Measurements from ENCODE around the gene CLCN1. TPM values are rescaled to one million over a fixed set of nuclear protein-coding genes. Genes with fewer than 3 reads are reported as not detected.

CLCN1 gene
- total RNA-seq, 1 experiment from 2014 or later: not detected

- DNase-seq (ENCODE audit: low spot score): no peak
Measured at GRCh38 chr7:143396625-143397556, 81.0 kb downstream of the CLCN1 start.

GRCh38 chr7:143397710-143398530, 82.0 kb downstream of the CLCN1 start:
- no peak for DNase-seq (ENCODE audit: low spot score)

GRCh38 chr7:143398616-143399015, 82.7 kb downstream of the CLCN1 start:
- DNase-seq (ENCODE audit: low spot score): no peak

- no peak for DNase-seq (ENCODE audit: low spot score)
Measured at GRCh38 chr7:143399151-143399550, 83.2 kb downstream of the CLCN1 start.

GRCh38 chr7:143399642-143400041, 83.7 kb downstream of the CLCN1 start:
- DNase-seq (ENCODE audit: low spot score): no peak

GRCh38 chr7:143401265-143401664, 85.4 kb downstream of the CLCN1 start:
- no peak for DNase-seq (ENCODE audit: low spot score)

Other genes starting within 250 kb of the CLCN1 start
- gene PIP, start 184.0 kb upstream of the CLCN1 start, total RNA-seq (2014; rRNA removed; shearing (Covaris generic)): not detected in 2 replicates
- not detected in 2 replicates for gene TAS2R39, start 132.7 kb upstream of the CLCN1 start, total RNA-seq (2014; rRNA removed; shearing (Covaris generic))
- not detected in 2 replicates for gene TAS2R40, start 94.1 kb upstream of the CLCN1 start, total RNA-seq (2014; rRNA removed; shearing (Covaris generic))
- 93.3 and 106 TPM in 2 replicates for gene GSTK1, start 52.7 kb upstream of the CLCN1 start, total RNA-seq (2014; rRNA removed; shearing (Covaris generic))
- 3.0 and 6.2 TPM in 2 replicates for gene TMEM139, start 31.2 kb upstream of the CLCN1 start, total RNA-seq (2014; rRNA removed; shearing (Covaris generic))
- 14.6 and 34.4 TPM in 2 replicates for gene CASP2, start 27.8 kb upstream of the CLCN1 start, total RNA-seq (2014; rRNA removed; shearing (Covaris generic))
- gene FAM131B, start 46.6 kb downstream of the CLCN1 start, total RNA-seq (2014; rRNA removed; shearing (Covaris generic)): 3.9 and 7.1 TPM in 2 replicates
- 53.2 and 57.0 TPM in 2 replicates for gene ZYX, start 65.2 kb downstream of the CLCN1 start, total RNA-seq (2014; rRNA removed; shearing (Covaris generic))
- 0.03 TPM in 1 of 2 replicates, not detected in the other for gene EPHA1, start 92.7 kb downstream of the CLCN1 start, total RNA-seq (2014; rRNA removed; shearing (Covaris generic))
- gene TAS2R60, start 127.3 kb downstream of the CLCN1 start, total RNA-seq (2014; rRNA removed; shearing (Covaris generic)): not detected in 2 replicates
- gene TAS2R41, start 161.8 kb downstream of the CLCN1 start, total RNA-seq (2014; rRNA removed; shearing (Covaris generic)): not detected in 2 replicates